C4-2B (cell line): Measurements from ENCODE around the gene FUT7.

ENCODE experiments used
- CTCF ChIP-seq: fragments of 450-650 bp; conservative IDR thresholded peaks from 2 replicates; pipeline ENCODE4 v1.5.1; 2017; ENCODE audit warnings: mild to moderate bottlenecking
- ZFX ChIP-seq: fragments of 450-650 bp; IDR thresholded peaks from 2 replicates; pipeline ENCODE4 v1.6.1; 2017

- TF ChIP-seq CTCF (no peak), ZFX (no peak)
Observed at GRCh38 chr9:137058521-137059234, 26.8 kb upstream of the FUT7 start.
